Upper lobe of left lung (tissue), 4 donors: ENCODE measurements around the gene PDILT.

Experiments used
- EP300 ChIP-seq, 4 donors: sonication (generic); formaldehyde crosslinking; IDR thresholded peaks; one replicate each; pipeline ENCODE4 v1.5.1; 2017; ENCODE audit warnings: antibody characterized with exemption in 4 of 4, control low read depth in 2 of 4
- POLR2A ChIP-seq, 4 donors: fragments of 450-650 bp; IDR thresholded peaks; one replicate each; pipeline ENCODE4 v1.5.1; 2016 to 2017; ENCODE audit warnings: antibody characterized with exemption in 4 of 4, mild to moderate bottlenecking in 2 of 4
- POLR2AphosphoS5 ChIP-seq, 2 donors: sonication (generic); formaldehyde crosslinking; IDR thresholded peaks; one replicate each; pipeline ENCODE4 v1.5.1; 2017; ENCODE audit warnings: antibody characterized with exemption in 2 of 2
- TF ChIP-seq, protein P1 (sequence below), 6 experiments: fragments of 450-650 bp in 4 of 6; fragments of 200-600 bp in 2 of 6; sonication (generic) in 2 of 6; IDR thresholded peaks; one replicate each; pipeline ENCODE4 v1.5.1; 2016 to 2019; ENCODE audit warnings: antibody characterized with exemption in 6 of 6

DNA sequence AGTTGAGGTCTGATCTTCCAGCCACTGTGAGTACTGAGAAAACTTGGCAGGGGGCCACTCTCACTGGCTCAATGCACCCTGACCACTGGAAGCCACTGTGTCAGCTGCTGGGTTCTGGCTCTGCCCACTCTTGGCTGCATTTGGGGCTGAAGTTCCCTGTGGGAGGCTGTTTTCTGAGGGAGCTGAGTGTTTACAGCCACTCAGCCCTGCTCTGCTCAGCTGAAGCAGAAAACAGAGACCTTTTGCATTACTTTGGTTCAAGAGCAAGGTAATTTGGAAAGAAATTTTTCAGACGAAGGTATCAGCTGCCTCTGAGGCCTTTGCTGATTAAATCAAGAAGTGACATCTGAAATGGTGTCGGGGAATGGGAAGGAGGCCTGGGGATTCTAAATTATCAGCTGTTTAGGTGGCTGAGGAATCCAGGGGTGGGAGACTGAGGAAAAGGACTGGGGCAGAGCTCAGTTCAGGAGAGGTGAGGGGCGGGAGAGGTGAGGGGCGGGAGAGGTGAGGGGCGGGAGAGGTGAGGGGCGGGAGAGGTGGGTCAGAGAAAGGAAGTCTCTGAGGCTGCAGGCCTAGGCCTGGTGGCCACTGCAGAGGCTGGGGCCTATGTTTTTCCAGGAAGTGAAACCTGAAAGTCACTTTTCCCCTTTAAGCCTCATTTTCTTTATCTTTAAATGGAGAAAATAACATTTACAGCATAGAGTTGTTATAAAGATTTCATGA is 5.0 kb upstream of the PDILT start, which contains the start of gene ACSM5:
- TF ChIP-seq POLR2A (IDR thresholded peaks at IDR 0.05) (no peak), POLR2AphosphoS5 (IDR thresholded peaks at IDR 0.05) (no peak), EP300 (IDR thresholded peaks at IDR 0.05) (no peak)
- TF ChIP-seq, protein P1, sequence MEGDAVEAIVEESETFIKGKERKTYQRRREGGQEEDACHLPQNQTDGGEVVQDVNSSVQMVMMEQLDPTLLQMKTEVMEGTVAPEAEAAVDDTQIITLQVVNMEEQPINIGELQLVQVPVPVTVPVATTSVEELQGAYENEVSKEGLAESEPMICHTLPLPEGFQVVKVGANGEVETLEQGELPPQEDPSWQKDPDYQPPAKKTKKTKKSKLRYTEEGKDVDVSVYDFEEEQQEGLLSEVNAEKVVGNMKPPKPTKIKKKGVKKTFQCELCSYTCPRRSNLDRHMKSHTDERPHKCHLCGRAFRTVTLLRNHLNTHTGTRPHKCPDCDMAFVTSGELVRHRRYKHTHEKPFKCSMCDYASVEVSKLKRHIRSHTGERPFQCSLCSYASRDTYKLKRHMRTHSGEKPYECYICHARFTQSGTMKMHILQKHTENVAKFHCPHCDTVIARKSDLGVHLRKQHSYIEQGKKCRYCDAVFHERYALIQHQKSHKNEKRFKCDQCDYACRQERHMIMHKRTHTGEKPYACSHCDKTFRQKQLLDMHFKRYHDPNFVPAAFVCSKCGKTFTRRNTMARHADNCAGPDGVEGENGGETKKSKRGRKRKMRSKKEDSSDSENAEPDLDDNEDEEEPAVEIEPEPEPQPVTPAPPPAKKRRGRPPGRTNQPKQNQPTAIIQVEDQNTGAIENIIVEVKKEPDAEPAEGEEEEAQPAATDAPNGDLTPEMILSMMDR (IDR thresholded peaks at IDR 0.05), result no peak
